Right hindlimb (tissue), 1 donor: ENCODE measurements around the gene APOLD1.
A peak's percentile ranks its signal among the peaks of the same experiment; 100 is the strongest.
"Not testable (repeated sequence)": the region's sequence is repeated elsewhere in the genome, so short reads cannot be mapped to it uniquely, and the experiment has no call there.

Experiments
- DNase-seq: peaks from one replicate; pipeline ENCODE4 v3.0.0-alpha.2; 2018

APOLD1 gene

GRCh38 chr12:12810553-12811021 lies 25.1 kb downstream of the APOLD1 start:
- no peak for DNase-seq

GRCh38 chr12:12811343-12811742 lies 25.9 kb downstream of the APOLD1 start:
- DNase-seq, result no peak

GRCh38 chr12:12812174-12812573 lies 26.7 kb downstream of the APOLD1 start:
- DNase-seq, result no peak

- DNase-seq, result no peak
These were observed 27.2 kb downstream of the APOLD1 start for GRCh38 chr12:12812618-12813119.

- DNase-seq, result peak; percentile 96
These were observed 28.0 kb downstream of the APOLD1 start, which contains the start of gene DDX47 for GRCh38 chr12:12813120-12814101. TSS of gene DDX47 (plus strand) at chr12:12813346. CDS start at chr12:12813368, 22 bp downstream.

GRCh38 chr12:12817616-12818015 lies 32.2 kb downstream of the APOLD1 start:
- DNase-seq, result no peak

GRCh38 chr12:12818701-12819100 lies 33.2 kb downstream of the APOLD1 start:
- no peak for DNase-seq

- DNase-seq, result no peak
These were observed 33.8 kb downstream of the APOLD1 start for GRCh38 chr12:12819221-12819620.

- DNase-seq, result no peak
These were observed 34.4 kb downstream of the APOLD1 start for GRCh38 chr12:12819752-12820311.

- not testable (repeated sequence) for DNase-seq
These were observed 34.9 kb downstream of the APOLD1 start for GRCh38 chr12:12820376-12820775.

GRCh38 chr12:12821975-12822374 lies 36.5 kb downstream of the APOLD1 start:
- no peak for DNase-seq

- no peak for DNase-seq
These were observed 37.4 kb downstream of the APOLD1 start for GRCh38 chr12:12822886-12823285.

GRCh38 chr12:12823300-12823699 lies 37.8 kb downstream of the APOLD1 start:
- no peak for DNase-seq

- no peak for DNase-seq
These were observed 38.4 kb downstream of the APOLD1 start for GRCh38 chr12:12823811-12824210.

GRCh38 chr12:12835378-12836146 lies 50.1 kb downstream of the APOLD1 start:
- no peak for DNase-seq

GRCh38 chr12:12836571-12836970 lies 51.1 kb downstream of the APOLD1 start:
- DNase-seq, result no peak

- DNase-seq, result peak; percentile 47
These were observed 51.8 kb downstream of the APOLD1 start for GRCh38 chr12:12837025-12837812.

GRCh38 chr12:12837813-12838153 lies 52.3 kb downstream of the APOLD1 start:
- no peak for DNase-seq

GRCh38 chr12:12839003-12839395 lies 53.5 kb downstream of the APOLD1 start:
- no peak for DNase-seq

- DNase-seq, result not testable (repeated sequence)
These were observed 54.0 kb downstream of the APOLD1 start for GRCh38 chr12:12839439-12839838.

- DNase-seq, result peak; percentile 29
These were observed 54.6 kb downstream of the APOLD1 start for GRCh38 chr12:12839873-12840579.

GRCh38 chr12:12840580-12840899 lies 55.1 kb downstream of the APOLD1 start:
- no peak for DNase-seq
